Left lung (tissue), 10 donors: ENCODE results near the gene GNB1L. TPM values are rescaled to one million over a fixed set of nuclear protein-coding genes. Genes with fewer than 3 reads are reported as not detected.

ENCODE experiments used
- ATAC-seq: fragments of 200-7000 bp; cut with Tn5 transposase; one replicate; pipeline ENCODE4 v1.9.1; 2020; ENCODE audit warnings: moderate library complexity
- DNase-seq, 4 donors: peaks; one replicate each; pipeline ENCODE4 v3.0.0-alpha.2; 2013 to 2020
- H3K27ac ChIP-seq, 2 donors: fragments of 200-600 bp; sonication (generic) in 1 of 2; one replicate each; pipeline versions ENCODE4 v1.5.0 to v1.8.0; 2020 to 2021
- H3K27me3 ChIP-seq, 2 donors: fragments of 200-600 bp; sonication (generic) in 1 of 2; one replicate each; pipeline versions ENCODE4 v1.5.0 to v1.8.0; 2020 to 2021
- H3K36me3 ChIP-seq, 2 donors: fragments of 200-600 bp; sonication (generic) in 1 of 2; one replicate each; pipeline versions ENCODE4 v1.5.0 to v1.8.0; 2020 to 2021
- H3K4me1 ChIP-seq, 2 donors: fragments of 200-600 bp; one replicate each; pipeline ENCODE4 v1.8.0; 2021
- H3K4me3 ChIP-seq, 2 donors: fragments of 200-600 bp; sonication (generic) in 1 of 2; one replicate each; pipeline versions ENCODE4 v1.5.0 to v1.8.0; 2020 to 2021; ENCODE audit warnings: mild to moderate bottlenecking in 1 of 2
- H3K9me3 ChIP-seq, 2 donors: fragments of 200-600 bp; sonication (generic) in 1 of 2; one replicate each; pipeline versions ENCODE4 v1.5.0 to v1.8.0; 2020 to 2021
- intact Hi-C, 2 donors: fragments of 100-400 bp; cut with DNase I; formaldehyde crosslinking; loops; one replicate each; pipeline versions ENCODE4 v1.11.2 to v1.14.2; 2022
- polyA plus RNA-seq, 6 donors: library from polyadenylated mRNA; unstranded; fragments of 120-200 nt; gene quantifications; one replicate each; pipeline ENCODE4 v1.2.1, GENCODE V29; 2013; ENCODE audit not compliant: insufficient read length in 6 of 6
- total RNA-seq, 2 donors: library from RNA; stranded (reverse); fragmentation: NEBNext Ultra II Directional; extraction: Animal tissue kit (Norgen Biotek cat#: 25700); gene quantifications; one replicate each; pipeline ENCODE4 v1.2.1, GENCODE V29; 2021
- TF ChIP-seq, protein P1 (sequence below), 2 donors: fragments of 200-600 bp; sonication (generic) in 1 of 2; IDR thresholded peaks; one replicate each; pipeline versions ENCODE4 v1.5.0 to v1.8.0; 2021; ENCODE audit warnings: antibody characterized with exemption in 2 of 2
- donor health status: DM: no; HTN: yes; CAD: no.
- donor health status: DM: no; HTN: no; CAD: no.

Gene GNB1L
- total and polyA plus RNA-seq, 8 donors = 4.3 to 7.9 (median 5.5) TPM

- ATAC-seq = no peak
- intact Hi-C loops = no loop called here
- peaks cover 3 to 24% of the 10 kb centered on the region in 2 donors for H3K4me1 ChIP-seq
- TF ChIP-seq, protein P1, sequence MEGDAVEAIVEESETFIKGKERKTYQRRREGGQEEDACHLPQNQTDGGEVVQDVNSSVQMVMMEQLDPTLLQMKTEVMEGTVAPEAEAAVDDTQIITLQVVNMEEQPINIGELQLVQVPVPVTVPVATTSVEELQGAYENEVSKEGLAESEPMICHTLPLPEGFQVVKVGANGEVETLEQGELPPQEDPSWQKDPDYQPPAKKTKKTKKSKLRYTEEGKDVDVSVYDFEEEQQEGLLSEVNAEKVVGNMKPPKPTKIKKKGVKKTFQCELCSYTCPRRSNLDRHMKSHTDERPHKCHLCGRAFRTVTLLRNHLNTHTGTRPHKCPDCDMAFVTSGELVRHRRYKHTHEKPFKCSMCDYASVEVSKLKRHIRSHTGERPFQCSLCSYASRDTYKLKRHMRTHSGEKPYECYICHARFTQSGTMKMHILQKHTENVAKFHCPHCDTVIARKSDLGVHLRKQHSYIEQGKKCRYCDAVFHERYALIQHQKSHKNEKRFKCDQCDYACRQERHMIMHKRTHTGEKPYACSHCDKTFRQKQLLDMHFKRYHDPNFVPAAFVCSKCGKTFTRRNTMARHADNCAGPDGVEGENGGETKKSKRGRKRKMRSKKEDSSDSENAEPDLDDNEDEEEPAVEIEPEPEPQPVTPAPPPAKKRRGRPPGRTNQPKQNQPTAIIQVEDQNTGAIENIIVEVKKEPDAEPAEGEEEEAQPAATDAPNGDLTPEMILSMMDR (IDR thresholded peaks at IDR 0.05) = no peak
- no peak for DNase-seq
- H3K9me3 ChIP-seq = no peaks in the 10 kb centered on the region
- H3K36me3 ChIP-seq = no peaks in the 10 kb centered on the region
- peaks cover 50 to 86% of the 10 kb centered on the region in 2 donors for H3K27me3 ChIP-seq
- no peak overlapping the region for H3K4me3 ChIP-seq
- no peak overlapping the region for H3K27ac ChIP-seq
These were observed 101.4 kb downstream of the GNB1L start for GRCh38 chr22:19753090-19753842.

DNA sequence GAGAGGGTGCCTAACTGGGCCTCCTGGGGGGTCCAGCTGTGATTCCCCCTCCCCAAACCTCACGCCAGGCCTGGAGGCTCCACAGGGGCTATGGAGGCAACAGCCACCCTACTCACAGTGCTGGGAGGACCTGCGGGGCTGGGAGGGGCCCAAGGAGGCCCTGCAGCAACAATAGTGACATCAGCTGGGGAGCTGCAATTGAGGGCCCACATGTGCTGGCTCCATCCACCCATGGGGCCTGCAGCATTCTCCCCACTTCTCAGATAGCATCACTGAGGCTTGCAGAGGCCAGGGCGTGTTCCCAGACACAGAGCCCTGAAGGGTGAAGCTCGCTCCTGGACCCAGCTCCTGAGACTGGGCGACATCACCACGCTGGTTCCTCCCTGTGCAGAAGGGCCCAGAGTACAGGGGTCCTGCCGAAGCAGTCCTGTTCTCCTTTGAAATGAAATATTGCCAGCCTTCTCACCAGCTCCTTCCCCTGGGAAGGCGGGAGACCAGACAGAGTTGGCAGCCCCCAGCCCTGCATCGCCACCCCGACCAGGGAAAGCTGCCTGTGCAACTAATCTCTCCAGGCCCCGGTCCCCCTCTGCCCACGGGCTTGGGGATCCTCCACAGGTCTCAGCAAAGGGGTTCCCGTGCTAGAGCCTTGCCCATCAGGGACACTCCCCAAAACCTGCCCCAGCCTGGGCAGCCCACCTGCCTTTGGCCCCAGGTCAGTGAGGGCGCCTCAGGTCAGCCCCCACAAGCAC is 103.0 kb downstream of the GNB1L start:
- Histone ChIP-seq H3K9me3 (no peaks in the 10 kb centered on the region), H3K27ac (no peak overlapping the region), H3K4me1 (peaks cover 3 to 16% of the 10 kb centered on the region in 2 donors), H3K4me3 (no peak overlapping the region), H3K36me3 (no peaks in the 10 kb centered on the region), H3K27me3 (peaks cover 34 to 70% of the 10 kb centered on the region in 2 donors)
- ATAC-seq (no peak), DNase-seq (no peak)
- intact Hi-C loops = no loop called here
- TF ChIP-seq, protein P1 (IDR thresholded peaks at IDR 0.05) = no peak

GRCh38 chr22:19750507-19751490 is 103.9 kb downstream of the GNB1L start:
- peaks cover 3 to 7% of the 10 kb centered on the region in 2 donors for H3K4me1 ChIP-seq
- peak in 1 of 4 donors; percentile 42 for DNase-seq
- H3K27ac ChIP-seq = no peak overlapping the region
- TF ChIP-seq, protein P1 (IDR thresholded peaks at IDR 0.05) = no peak
- no peaks in the 10 kb centered on the region for H3K36me3 ChIP-seq
- ATAC-seq = peak; percentile 29
- H3K27me3 ChIP-seq = peaks cover 25 to 61% of the 10 kb centered on the region in 2 donors
- H3K4me3 ChIP-seq = no peak overlapping the region
- intact Hi-C loops = no loop called here
- no peaks in the 10 kb centered on the region for H3K9me3 ChIP-seq

DNA sequence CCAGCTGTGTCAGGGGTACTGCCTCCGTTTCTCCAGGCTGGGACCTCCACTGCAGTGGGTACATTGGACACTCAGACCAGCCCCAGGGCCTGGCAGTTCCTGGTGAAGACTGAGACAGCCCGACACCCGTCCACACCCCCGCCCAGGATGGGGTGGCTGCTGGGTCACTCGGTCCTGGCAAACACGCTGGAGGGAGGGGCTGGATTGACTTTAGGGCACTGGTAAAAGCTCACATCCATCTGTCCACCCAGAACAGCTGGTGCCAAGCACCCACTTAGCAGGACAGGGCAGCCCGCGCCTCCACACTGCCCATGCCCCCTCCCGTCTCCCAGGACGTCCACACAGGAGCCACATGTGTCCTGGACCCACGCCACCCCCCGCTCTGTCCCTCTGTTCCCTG is 104.8 kb downstream of the GNB1L start:
- no peak for DNase-seq
- H3K36me3 ChIP-seq = no peaks in the 10 kb centered on the region
- H3K27me3 ChIP-seq = peaks cover 16 to 52% of the 10 kb centered on the region in 2 donors
- H3K27ac ChIP-seq = no peak overlapping the region
- no peaks in the 10 kb centered on the region for H3K9me3 ChIP-seq
- intact Hi-C loops = no loop called here
- H3K4me1 ChIP-seq = no peaks in the 10 kb centered on the region
- TF ChIP-seq, protein P1 (IDR thresholded peaks at IDR 0.05) = no peak
- no peak for ATAC-seq
- no peak overlapping the region for H3K4me3 ChIP-seq
